Stomach (tissue), 4 donors: ENCODE data around the gene SH3BGRL2.

Source experiments
- EP300 ChIP-seq: sonication (generic); formaldehyde crosslinking; IDR thresholded peaks from one replicate; pipeline ENCODE4 v1.6.1; 2017; ENCODE audit warnings: antibody characterized with exemption
- POLR2A ChIP-seq, 4 donors: fragments of 450-650 bp; IDR thresholded peaks; one replicate each; pipeline ENCODE4 v1.6.1; 2016; ENCODE audit warnings: antibody characterized with exemption in 4 of 4, control low read depth in 2 of 4, mild to moderate bottlenecking in 1 of 4, moderate library complexity in 1 of 4
- POLR2AphosphoS5 ChIP-seq, 3 donors: sonication (generic); formaldehyde crosslinking; IDR thresholded peaks; one replicate each; pipeline ENCODE4 v1.6.1; 2016; ENCODE audit warnings: antibody characterized with exemption in 3 of 3
- TF ChIP-seq, protein P1 (sequence below), 7 experiments: fragments of 450-650 bp in 4 of 7; fragments of 200-600 bp in 3 of 7; sonication (generic) in 3 of 7; IDR thresholded peaks; one replicate each; pipeline ENCODE4 v1.5.1; 2016 to 2019; ENCODE audit warnings: antibody characterized with exemption in 7 of 7, control low read depth in 2 of 7, mild to moderate bottlenecking in 1 of 7

DNA sequence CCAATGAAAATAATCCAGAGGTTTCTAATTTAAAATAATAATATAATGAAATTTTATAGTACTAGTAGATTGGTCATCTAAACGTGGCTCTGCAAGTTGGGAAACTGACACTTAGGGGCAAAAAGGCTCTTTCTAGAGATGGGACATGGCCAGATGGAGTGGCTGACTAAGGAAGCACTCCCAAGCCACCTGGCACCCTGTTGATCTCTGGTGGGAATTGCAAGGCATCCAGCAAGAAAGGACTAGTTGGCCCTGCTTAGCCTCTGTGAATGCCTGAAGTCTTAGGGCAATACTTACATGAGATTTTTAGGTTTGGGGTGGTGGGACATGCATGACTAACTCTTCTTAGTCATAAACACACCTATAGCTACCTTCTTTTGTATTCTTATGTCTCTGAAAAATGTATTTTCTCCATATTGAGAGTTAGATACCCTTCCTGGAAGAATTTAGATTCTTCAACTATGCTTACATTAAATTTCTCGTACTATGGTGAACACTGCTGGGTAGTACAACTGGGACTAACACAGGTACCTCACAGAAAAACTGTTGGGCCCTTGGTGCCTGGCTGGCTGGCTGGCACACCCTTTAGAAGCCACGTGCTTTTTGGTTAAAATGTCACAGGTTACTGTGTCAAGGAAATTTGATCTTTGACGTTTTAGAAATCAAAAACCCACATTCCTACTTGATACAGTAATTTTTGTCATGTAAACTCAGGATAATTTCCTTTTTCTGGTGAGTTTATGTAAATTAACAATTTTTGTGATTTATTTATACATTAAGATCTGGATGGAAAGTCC lies 25.0 kb upstream of the SH3BGRL2 start:
- TF ChIP-seq, protein P1, sequence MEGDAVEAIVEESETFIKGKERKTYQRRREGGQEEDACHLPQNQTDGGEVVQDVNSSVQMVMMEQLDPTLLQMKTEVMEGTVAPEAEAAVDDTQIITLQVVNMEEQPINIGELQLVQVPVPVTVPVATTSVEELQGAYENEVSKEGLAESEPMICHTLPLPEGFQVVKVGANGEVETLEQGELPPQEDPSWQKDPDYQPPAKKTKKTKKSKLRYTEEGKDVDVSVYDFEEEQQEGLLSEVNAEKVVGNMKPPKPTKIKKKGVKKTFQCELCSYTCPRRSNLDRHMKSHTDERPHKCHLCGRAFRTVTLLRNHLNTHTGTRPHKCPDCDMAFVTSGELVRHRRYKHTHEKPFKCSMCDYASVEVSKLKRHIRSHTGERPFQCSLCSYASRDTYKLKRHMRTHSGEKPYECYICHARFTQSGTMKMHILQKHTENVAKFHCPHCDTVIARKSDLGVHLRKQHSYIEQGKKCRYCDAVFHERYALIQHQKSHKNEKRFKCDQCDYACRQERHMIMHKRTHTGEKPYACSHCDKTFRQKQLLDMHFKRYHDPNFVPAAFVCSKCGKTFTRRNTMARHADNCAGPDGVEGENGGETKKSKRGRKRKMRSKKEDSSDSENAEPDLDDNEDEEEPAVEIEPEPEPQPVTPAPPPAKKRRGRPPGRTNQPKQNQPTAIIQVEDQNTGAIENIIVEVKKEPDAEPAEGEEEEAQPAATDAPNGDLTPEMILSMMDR (IDR thresholded peaks at IDR 0.05) = no peak
- no peak for TF ChIP-seq POLR2A (IDR thresholded peaks at IDR 0.05)
- TF ChIP-seq EP300 = no peak
- no peak for TF ChIP-seq POLR2AphosphoS5 (IDR thresholded peaks at IDR 0.05)
